GM12891 (cell line): ENCODE results near the gene GIPR.

Experiments used
- POLR2A ChIP-seq: IDR thresholded peaks from 2 replicates; pipeline ENCODE4 v1.6.1; 2011; ENCODE audit warnings: low read depth, low read length, control low read depth
- POLR2AphosphoS5 ChIP-seq: IDR thresholded peaks from 2 replicates; pipeline ENCODE4 v1.6.1; 2011; ENCODE audit warnings: low read depth, low read length, control low read depth

DNA sequence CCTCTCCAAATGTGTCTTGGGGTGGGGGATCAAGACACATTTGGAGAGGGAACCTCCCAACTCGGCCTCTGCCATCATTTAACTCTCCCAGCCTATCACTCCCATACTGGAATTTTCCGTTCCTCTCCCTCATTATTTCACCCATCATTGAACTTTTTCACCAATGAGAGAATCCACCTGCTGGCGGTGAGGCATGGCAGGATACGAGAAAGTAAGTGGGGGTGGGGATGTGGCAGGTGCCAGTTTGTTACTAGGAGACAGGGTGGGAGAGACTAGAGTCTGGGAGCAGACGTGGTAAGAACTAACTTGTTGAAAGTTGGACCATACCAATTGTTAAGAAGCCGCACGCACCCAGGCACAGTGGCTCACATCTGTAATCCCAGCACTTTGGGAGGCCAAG lies 6.9 kb downstream of the GIPR start:
- TF ChIP-seq POLR2AphosphoS5 (no peak), POLR2A (no peak)
